ENCODE results near the gene PODN. TPM values are rescaled to one million over a fixed set of nuclear protein-coding genes. Genes with fewer than 3 reads are reported as not detected.

PODN gene
- total and polyA plus RNA-seq, 11 donors, result 5.2 to 61.8 (median 16.7) TPM

DNA sequence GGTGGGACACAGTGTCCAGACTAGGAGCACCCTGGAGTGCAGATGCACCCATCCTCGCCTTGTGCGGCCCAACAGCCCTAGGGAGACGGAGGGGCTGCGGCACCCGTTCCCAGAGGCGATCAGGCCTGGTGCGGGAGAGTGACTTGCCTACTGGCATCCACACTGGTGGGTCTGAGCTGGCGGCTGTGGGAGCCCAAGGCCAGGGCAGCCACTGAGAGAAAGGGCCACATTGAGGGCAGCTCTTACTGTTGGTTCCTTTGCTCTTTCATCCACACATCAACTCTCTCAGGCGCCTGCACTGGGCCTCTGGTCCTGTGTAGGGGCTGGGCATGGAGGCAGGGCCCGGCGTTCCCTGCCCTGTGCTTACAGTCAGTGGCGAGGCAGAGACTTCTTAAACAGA lies 8.6 kb downstream of the PODN start:
- peaks cover 0 to 23% (median 0%) of the 10 kb centered on the region in 9 donors for H3K36me3 ChIP-seq
- TF ChIP-seq, protein P1, sequence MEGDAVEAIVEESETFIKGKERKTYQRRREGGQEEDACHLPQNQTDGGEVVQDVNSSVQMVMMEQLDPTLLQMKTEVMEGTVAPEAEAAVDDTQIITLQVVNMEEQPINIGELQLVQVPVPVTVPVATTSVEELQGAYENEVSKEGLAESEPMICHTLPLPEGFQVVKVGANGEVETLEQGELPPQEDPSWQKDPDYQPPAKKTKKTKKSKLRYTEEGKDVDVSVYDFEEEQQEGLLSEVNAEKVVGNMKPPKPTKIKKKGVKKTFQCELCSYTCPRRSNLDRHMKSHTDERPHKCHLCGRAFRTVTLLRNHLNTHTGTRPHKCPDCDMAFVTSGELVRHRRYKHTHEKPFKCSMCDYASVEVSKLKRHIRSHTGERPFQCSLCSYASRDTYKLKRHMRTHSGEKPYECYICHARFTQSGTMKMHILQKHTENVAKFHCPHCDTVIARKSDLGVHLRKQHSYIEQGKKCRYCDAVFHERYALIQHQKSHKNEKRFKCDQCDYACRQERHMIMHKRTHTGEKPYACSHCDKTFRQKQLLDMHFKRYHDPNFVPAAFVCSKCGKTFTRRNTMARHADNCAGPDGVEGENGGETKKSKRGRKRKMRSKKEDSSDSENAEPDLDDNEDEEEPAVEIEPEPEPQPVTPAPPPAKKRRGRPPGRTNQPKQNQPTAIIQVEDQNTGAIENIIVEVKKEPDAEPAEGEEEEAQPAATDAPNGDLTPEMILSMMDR (IDR thresholded peaks at IDR 0.05), result no peak
- H3K27me3 ChIP-seq, result no peaks in the 10 kb centered on the region
- no peaks in the 10 kb centered on the region for H3K9me3 ChIP-seq
- H3K4me3 ChIP-seq, result no peak overlapping the region
- DNase-seq (peak in 3 of 5 donors; percentile 17 to 56 (median 22)), ATAC-seq (no peak)
- WGBS, 4 donors, result 96 to 99% (median 96%) methylated on average over 12 of the region's 12 CpGs
- no peak overlapping the region for H3K27ac ChIP-seq
- H3K4me1 ChIP-seq, result peaks cover 0 to 29% (median 0%) of the 10 kb centered on the region in 12 donors
- intact Hi-C loops (cut with DNase I), result no loop called here

DNA sequence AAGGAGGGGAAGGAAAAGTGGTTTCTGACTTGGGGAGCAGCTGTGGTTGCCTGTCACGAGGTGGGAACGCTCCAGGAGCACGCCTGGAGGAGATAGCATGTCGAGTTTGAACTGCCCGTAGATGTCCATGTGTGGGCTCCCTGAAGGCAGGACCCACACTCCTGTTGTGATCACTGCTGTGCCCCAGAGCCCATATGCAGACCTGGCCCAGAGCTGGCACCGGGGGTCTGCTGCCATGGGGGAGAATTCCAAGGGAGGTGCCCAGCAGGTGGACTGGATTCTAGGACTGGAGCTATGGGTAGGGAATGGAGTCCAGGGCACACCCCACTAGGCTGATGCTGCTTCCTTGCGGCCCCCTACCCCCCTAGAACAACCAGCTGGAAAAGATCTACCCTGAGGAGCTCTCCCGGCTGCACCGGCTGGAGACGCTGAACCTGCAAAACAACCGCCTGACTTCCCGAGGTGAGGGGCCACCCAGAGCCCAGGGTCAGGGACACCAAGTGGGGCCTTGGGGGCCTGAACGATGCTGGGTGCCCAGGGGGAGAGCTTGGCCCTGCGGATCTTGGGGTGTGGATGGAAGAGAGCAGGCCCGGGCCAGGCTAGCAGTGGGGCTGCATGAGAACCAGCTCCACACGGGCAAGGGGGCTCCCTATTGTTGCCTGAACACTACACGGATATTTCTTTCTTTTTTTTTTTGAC lies 9.3 kb downstream of the PODN start:
- H3K4me3 ChIP-seq, result no peak overlapping the region
- peak in 4 of 5 donors; percentile 11 to 49 (median 16) for DNase-seq
- no peaks in the 10 kb centered on the region for H3K27me3 ChIP-seq
- H3K36me3 ChIP-seq, result peaks cover 0 to 23% (median 0%) of the 10 kb centered on the region in 9 donors
- H3K27ac ChIP-seq, result no peak overlapping the region
- intact Hi-C loops (cut with DNase I), result no loop called here
- peaks cover 0 to 25% (median 0%) of the 10 kb centered on the region in 12 donors for H3K4me1 ChIP-seq
- TF ChIP-seq POLR2A (IDR thresholded peaks at IDR 0.05), result no peak
- 85 to 90% (median 87%) methylated on average over 17 of the region's 17 CpGs for WGBS, 4 donors
- H3K9me3 ChIP-seq, result no peaks in the 10 kb centered on the region
- ATAC-seq, result no peak

DNA sequence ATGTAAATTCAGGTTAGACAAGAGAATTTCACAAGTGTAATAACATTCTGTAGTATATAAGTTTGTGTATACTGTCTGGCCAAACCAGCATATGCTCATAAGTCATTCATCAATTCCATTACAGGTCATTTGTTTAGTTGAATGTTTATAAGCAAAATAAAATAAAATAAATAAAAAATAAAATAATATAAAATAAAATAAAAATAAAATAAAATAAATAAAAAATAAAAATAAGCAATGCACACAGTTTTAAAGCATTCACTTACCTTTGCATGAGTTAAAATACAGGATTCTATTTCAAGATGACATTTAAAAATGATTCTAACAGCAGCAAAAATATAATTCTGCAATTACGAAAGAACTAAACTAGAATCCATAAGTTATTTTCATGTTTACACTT lies 9.9 kb downstream of the PODN start:
- no peaks in the 10 kb centered on the region for H3K9me3 ChIP-seq
- H3K27ac ChIP-seq, result no peak overlapping the region
- H3K27me3 ChIP-seq, result no peaks in the 10 kb centered on the region
- peaks cover 0 to 23% (median 0%) of the 10 kb centered on the region in 9 donors for H3K36me3 ChIP-seq
- TF ChIP-seq POLR2A (IDR thresholded peaks at IDR 0.05), result no peak
- TF ChIP-seq, protein P1 (IDR thresholded peaks at IDR 0.05), result no peak
- DNase-seq (no peak), ATAC-seq (no peak)
- intact Hi-C loops (cut with DNase I), result no loop called here
- WGBS, 4 donors, result 92 to 99% (median 95%) methylated on average over 1 of the region's 1 CpG
- H3K4me3 ChIP-seq, result no peak overlapping the region
- H3K4me1 ChIP-seq, result peaks cover 0 to 19% (median 0%) of the 10 kb centered on the region in 12 donors

DNA sequence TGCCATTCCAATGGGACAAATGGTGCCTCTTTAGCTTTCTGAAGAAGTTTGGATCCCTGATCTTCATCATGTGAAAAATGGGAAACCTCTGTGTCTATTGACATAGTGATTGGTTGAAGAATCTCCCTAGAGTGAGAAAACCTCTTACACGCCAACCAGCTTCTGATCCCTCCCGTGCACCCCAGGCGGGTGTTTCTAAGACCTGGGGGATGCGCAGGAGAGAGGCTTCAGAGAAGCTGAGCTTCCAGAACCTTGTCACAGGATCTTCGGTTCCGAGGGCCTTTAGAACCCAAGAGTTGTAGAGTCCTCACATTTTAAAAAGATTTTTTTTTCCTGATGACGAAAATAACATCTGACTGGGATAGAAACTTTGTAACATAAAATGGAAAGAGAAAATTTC lies 11.3 kb downstream of the PODN start:
- 91 to 94% (median 93%) methylated on average over 7 of the region's 7 CpGs for WGBS, 4 donors
- H3K27ac ChIP-seq, result peak overlapping the region in 7 of 12 donors; percentile 28 to 74 (median 46)
- ATAC-seq (no peak), DNase-seq (peak in 1 of 5 donors; percentile 2)
- H3K4me1 ChIP-seq, result peaks cover 0 to 19% (median 0%) of the 10 kb centered on the region in 12 donors
- no peak for TF ChIP-seq POLR2A (IDR thresholded peaks at IDR 0.05)
- TF ChIP-seq, protein P1 (IDR thresholded peaks at IDR 0.05), result no peak
- H3K9me3 ChIP-seq, result no peaks in the 10 kb centered on the region
- intact Hi-C loops (cut with DNase I), result no loop called here
- peaks cover 0 to 33% (median 0%) of the 10 kb centered on the region in 9 donors for H3K36me3 ChIP-seq
- H3K27me3 ChIP-seq, result no peaks in the 10 kb centered on the region
- H3K4me3 ChIP-seq, result no peak overlapping the region
